ENCODE data around the gene KL. TPM values are rescaled to one million over a fixed set of nuclear protein-coding genes. Genes with fewer than 3 reads are reported as not detected.
A peak's percentile ranks its signal among the peaks of the same experiment; 100 is the strongest.

Gene KL
- total and polyA plus RNA-seq, 10 of the 15 experiments (the other 5 are each of a cell fraction or from before 2014, with no cell fraction given) = 0.08 to 2.1 (median 1.4) TPM

- Histone ChIP-seq H3K4me2 (ENCODE audit: control insufficient read depth, insufficient read depth) (no peak overlapping the region), H2AFZ (ENCODE audit: control insufficient read depth, low read depth, low read length) (peak overlapping the region; percentile 24; the same call in 1 of the 2 replicates), H4K20me1 (ENCODE audit: control insufficient read depth, insufficient read depth) (no peaks in the 10 kb centered on the region), H3K79me2 (ENCODE audit: control insufficient read depth, insufficient read depth, low read length) (peaks cover 3% of the 10 kb centered on the region), H3K27ac (ENCODE audit: control insufficient read depth, insufficient read depth) (peak overlapping the region; percentile 91; the same call in 1 of the 2 replicates), H3K36me3 (ENCODE audit: control insufficient read depth in 2 of 2, insufficient read depth in 2 of 2, low read length in 1 of 2) (peaks cover 16 to 28% of the 10 kb centered on the region in 2 experiments), H3K4me3 (no peak overlapping the region), H3K4me1 (ENCODE audit: control insufficient read depth, insufficient read depth, low read length) (peaks cover 49% of the 10 kb centered on the region), H3K9me3 (replicated peaks; ENCODE audit: control insufficient read depth, insufficient read depth, low read length) (no peaks in the 10 kb centered on the region), H3K9ac (ENCODE audit: control insufficient read depth, insufficient read depth, low read length) (no peak overlapping the region), H3K27me3 (replicated peaks in 1 of 2; ENCODE audit: control insufficient read depth in 2 of 2, insufficient read depth in 2 of 2, low read length in 1 of 2) (no peaks in the 10 kb centered on the region)
- POLR2A ChIA-PET = interaction anchor here (0.8 to 7.2 kb wide), 12 partner anchors 11 to 93 kb away, joined by 3 to 62 read pairs (median 4); no protein-coding TSS in a partner anchor
- RAD21 ChIA-PET (ENCODE audit: unreplicated experiment) = interaction anchor here (0.9 to 6.9 kb wide), 16 partner anchors 9 to 525 kb away, joined by 3 to 80 read pairs (median 5); partner anchors contain the start of gene PDS5B
- in situ Hi-C loops (cut with MboI) (no loop called here), intact Hi-C loops (cut with micrococcal nuclease; ENCODE audit: unreplicated experiment) (loop anchor here (2.0 kb wide), 1 partner anchor 35 kb away; no protein-coding TSS in a partner anchor)
- SMC1A ChIA-PET (ENCODE audit: uncharacterized antibody, unreplicated experiment) = interaction anchor here (0.6 to 7.6 kb wide), 30 partner anchors 11 to 652 kb away, joined by 3 to 95 read pairs (median 4); no protein-coding TSS in a partner anchor
- 93% methylated on average over 9 of the region's 9 CpGs for WGBS (ENCODE audit: insufficient coverage, insufficient replicate concordance, low lambda C conversion rate, missing lambda C conversion rate)
- no peak for FAIRE-seq
- peak; percentile 8 for ATAC-seq
- BruUV-seq (replicated peaks) = no TSS peak
- CTCF ChIA-PET = interaction anchor here (0.7 to 5.7 kb wide), 16 partner anchors 12 to 613 kb away, joined by 3 to 52 read pairs (median 10); no protein-coding TSS in a partner anchor
- DNase-seq (ENCODE audit: low read depth, low spot score) = no peak
- TF ChIP-seq CHD4 (IDR thresholded peaks at IDR 0.05) (no peak), USF1 (IDR thresholded peaks at IDR 0.05; ENCODE audit: borderline replicate concordance, extremely low read length, insufficient read depth, low read depth, low read length) (no peak), RELB (IDR thresholded peaks at IDR 0.05; ENCODE audit: low read depth) (no peak), SREBF1 (IDR thresholded peaks at IDR 0.05; ENCODE audit: low read length) (no peak), IRF4 (IDR thresholded peaks at IDR 0.05; ENCODE audit: low read depth, low read length) (no peak), PKNOX1 (IDR thresholded peaks at IDR 0.05) (no peak), TCF3 (IDR thresholded peaks at IDR 0.05; ENCODE audit: borderline replicate concordance, insufficient read depth, low read depth, low read length) (no peak), TCF12 (IDR thresholded peaks at IDR 0.05; ENCODE audit: low read depth, low read length) (no peak), E2F8 (IDR thresholded peaks at IDR 0.05; ENCODE audit: low read depth, partially characterized antibody) (no peak), CBFB (IDR thresholded peaks at IDR 0.05; ENCODE audit: low read depth) (no peak), CBX5 (IDR thresholded peaks at IDR 0.05; ENCODE audit: low read depth) (no peak)
Observed at GRCh38 chr13:33111414-33112110, 95.3 kb downstream of the KL start.

All from GM12878 (cell line).